ENCODE results near the gene FYCO1. TPM values are rescaled to one million over a fixed set of nuclear protein-coding genes. Genes with fewer than 3 reads are reported as not detected.

The FYCO1 gene
- polyA plus RNA-seq, 3 donors: 18.1 to 19.1 (median 18.9) TPM

DNA sequence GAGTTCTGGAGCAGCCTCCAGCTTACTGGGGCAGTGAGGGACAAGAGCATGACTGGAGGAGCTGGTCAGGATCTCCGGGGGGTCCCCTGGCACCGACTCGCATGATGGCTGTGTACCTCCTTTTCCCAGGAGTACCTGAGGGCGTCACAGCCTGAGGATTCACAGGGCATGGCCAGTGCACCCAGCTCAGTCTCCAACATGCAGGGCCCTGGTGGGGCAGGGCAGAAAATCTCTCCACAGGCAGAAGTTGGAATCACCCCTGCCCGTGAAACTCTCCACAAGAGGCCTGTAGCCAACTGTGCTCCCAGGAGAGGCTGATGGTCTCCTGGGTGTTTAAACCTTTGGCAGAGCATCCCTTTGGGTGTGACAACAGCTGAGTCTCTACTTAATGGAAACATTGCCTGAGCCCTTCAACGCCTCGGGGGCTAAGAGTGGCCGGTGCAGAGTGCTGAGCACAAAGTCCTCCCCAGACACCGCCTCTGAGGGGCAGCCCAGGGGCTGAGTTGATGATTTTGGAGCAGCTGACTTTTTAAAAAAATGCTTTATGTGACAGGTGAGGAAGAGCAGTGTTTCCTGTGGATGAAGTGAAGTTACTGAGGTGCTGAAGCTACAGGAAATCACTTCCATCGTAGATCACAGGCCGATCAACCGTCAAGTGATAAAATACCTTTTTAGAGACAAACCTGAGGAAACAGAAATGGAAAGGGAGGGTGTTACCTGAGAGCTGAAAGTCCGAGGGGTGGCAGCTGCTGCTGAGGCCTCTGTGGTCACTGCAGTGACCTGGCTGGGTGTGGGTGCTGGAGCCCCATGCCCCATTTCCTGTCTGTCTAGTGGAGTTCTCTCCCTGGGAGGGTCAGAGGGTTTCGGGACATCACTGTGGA lies 74.2 kb downstream of the FYCO1 start:
- DNase-seq: no peak

DNA sequence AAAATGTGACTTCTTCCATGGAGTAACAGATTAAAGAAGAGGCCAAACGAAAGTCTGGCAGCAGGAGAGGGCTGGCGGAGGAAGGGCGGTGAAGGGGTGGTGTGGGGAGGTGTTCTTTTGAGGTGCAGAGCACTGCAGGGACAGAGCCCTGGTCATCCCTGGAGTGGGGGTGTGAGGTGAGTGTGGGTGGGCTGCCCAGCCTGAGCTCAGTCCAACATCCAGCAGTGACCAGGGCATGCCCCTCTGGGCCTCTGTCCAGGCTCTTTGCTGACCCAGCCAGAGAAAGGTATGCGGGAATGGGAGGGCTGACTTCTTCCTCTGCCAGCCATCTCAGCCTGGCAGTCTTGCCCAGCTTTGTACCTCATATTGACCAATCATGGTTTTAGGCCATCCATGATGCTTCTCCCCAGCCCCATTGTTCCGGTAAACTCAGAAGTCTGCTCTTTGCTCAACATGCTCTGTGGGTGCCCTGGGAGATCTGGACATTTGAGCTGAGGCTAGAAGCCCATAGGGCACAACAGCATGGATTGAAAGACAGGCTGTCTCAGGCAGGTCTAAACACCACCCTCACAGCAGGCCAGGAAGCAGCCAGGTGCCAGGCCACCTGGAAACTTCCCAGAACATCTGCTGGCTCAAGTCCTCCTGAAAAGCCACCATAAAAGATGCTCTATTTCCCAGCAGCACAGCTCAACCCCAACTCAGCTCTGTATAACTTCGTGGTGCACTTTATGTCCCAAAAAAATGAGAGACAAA lies 78.3 kb downstream of the FYCO1 start:
- no peak for DNase-seq

DNA sequence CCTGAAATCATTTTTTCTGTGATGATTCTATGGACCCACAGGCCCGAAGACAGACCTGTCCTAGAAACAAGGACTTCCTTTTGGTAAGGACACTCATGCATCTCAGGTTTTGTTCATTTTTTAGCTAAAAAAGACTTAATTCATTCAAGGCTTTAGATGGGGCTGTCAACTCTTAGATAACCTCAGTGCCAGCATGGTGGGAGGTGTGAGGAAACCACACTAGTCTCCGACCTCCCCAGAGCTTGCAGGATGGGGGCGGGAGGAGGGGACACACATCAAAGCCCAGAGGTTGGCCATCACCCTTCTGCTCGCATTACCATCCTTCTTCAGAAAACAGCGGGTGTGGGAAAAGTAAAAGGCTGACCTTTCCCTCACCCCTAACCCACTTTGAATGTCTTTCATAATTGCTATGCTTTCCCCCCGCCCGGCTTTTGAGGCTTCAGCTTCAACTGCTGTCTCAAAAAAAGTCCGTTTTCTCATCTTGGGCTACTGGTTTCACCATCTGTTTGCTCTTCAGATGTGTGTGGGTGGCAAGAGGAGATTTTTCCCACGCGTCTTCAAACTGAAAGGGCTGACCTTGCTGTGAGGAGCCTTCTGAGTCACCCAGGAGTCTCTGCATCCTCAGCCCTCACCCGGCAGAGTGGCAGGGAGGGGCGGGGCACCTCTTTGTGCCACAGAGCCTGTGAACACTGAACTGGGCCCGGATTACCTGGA lies 79.9 kb downstream of the FYCO1 start:
- no peak for DNase-seq

DNA sequence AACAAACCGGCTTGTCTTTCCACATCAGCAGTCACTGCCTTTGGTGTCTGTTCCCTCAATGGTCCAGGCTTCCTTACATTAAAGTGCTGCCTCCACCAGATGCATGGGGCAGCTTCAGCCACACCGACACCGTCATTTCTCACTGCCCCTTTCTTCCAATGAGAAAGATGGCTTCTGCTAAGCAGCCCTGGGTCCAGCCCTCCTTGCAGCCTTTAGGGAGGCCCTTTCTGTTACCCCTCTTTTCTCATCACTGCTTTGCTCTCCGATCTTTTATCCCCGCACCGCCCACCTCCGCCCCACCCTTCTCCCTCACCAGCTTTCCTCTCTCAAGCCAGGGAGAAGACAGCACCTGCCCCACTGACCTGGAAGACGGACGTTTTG lies 80.6 kb downstream of the FYCO1 start:
- DNase-seq: no peak

DNA sequence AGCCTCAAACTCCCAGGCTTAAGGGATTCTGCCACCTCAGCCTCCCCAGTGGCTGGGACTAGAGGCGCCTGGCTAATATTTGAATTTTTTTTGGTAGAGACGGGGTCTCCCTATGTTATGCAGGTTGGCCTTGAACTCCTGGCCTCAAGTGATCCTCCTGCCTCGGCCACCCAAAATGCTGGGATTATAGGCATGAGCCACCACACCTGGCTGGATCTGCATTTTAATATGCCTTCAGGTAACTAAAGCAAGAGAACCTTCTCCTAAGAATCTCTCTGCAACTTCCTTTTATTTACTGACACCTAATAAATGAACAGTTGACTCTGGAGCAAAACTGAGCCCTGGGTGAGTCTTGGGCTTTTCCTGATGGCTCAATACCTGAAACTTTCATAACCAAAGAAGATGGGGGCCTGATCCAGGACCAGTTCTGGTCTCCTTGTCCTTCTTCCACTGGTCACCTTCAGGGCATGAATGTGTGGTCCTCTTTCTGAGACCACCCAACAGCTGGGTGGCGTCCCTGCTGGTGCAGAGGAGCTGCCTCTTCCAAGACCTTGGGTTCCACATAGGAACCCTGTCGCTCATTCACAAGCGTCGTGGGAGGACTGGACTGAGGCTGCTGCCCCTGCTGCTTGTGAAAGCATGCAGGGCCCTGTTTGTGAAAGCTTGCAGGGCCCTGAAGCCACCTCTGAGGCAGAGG lies 81.1 kb downstream of the FYCO1 start:
- DNase-seq: no peak

DNA sequence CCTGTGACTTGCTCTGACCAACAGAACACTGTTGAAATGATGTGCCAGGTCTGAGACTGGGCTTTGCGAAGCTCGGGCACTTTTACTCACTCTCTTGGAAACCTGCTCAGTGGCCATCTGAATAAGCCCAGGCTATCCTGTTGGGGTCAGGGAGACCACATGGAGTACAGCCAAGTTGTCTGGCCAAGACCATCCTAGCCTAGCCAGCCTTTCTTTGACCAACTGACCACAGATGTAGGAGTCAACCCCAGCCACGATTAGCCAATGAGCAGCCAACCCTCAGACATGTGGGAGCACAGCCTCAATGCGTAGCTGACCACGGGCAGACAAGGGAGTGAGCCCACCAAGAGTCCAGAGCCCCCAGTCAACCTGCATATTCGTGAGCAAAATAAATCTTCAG lies 83.2 kb downstream of the FYCO1 start:
- no peak for DNase-seq

DNA sequence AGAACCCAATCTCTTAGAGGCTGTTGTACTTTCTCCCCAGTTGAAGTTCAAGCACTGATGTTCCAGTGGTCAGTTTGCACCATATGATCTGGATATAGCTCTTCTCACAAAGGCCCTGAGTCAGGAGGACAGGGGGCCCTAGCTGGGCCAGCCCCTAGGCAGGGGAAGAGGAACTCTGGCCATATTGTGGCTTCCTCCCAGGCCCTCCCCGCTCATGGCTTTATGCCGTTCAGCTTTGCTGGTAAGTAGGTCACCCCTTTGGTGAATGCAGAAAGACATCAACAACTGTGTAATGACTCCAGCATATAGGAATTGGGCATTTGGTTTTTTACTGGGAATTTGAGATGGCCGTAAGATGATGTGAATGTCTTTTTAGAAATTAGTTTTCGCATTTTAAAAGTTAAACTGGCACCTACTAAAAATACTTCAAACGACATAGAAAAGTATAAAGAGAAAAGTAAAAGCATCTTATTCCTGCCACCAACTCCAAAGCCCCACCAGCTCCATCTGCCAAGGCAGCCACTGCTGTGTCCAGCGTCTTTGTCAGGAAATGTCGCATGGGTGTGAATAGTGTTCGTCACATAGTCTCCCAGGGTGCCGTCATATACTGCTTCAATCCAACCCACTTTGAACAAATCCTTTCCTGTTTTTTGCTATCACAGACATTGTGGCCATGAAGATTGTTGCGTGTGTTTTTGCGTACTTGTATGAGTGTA lies 84.0 kb downstream of the FYCO1 start:
- DNase-seq: no peak

DNA sequence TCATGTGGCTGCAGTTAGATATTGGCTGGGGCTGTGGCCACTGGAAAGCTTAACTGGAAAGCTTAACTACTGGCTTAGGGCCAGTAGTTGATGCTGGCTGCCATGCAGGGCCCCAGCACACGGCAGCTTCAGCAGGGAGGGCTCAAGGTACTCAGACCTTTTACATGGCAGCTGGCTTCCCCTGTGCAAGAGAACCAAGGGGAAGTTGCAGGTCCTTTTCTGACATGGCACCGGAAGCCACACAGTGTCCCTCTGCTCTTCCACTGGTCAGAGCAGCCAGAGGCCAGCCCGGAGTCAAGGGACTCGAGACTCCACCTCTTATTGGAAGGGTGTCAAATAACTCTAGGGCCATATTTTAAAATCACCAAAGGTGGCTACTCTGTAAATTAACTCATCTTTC lies 84.7 kb downstream of the FYCO1 start:
- DNase-seq: no peak

DNA sequence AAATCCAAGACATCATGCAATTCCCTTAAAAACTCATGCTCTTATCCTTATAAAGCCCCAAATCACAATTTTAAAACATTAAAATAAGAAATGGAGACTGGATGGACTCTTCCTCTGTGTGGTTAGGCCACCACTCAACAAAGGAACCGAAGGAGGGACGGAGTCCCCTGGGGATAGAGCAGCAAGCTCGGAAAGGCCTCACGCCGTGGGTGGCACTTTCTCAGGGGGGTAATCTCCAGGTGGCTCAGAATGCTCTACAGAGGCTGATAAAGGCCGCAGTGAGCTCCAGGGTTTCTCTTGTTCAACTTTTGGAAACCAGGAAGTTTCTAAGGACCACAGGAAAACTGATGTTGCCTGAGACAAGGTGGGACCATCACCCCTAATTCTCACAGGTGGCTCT lies 86.1 kb downstream of the FYCO1 start:
- DNase-seq: no peak

DNA sequence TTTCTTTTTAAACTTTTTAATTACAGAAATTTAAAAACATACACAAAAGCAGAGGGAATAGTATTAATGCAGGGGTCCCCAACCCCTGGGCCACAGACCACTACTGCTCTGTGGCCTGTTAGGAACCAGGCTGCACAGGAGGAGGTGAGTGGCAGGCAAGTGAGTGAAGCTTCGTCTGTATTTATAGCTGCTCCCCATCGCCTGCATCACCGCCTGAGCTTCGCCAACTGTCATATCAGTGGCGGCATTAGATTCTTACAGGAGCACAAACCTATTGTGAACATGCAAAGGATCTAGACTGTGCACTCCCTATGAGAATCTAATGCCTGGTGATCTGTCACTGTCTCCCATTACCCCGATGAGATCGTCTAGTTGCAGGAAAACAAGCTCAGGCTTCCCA lies 86.9 kb downstream of the FYCO1 start:
- DNase-seq: no peak

DNA sequence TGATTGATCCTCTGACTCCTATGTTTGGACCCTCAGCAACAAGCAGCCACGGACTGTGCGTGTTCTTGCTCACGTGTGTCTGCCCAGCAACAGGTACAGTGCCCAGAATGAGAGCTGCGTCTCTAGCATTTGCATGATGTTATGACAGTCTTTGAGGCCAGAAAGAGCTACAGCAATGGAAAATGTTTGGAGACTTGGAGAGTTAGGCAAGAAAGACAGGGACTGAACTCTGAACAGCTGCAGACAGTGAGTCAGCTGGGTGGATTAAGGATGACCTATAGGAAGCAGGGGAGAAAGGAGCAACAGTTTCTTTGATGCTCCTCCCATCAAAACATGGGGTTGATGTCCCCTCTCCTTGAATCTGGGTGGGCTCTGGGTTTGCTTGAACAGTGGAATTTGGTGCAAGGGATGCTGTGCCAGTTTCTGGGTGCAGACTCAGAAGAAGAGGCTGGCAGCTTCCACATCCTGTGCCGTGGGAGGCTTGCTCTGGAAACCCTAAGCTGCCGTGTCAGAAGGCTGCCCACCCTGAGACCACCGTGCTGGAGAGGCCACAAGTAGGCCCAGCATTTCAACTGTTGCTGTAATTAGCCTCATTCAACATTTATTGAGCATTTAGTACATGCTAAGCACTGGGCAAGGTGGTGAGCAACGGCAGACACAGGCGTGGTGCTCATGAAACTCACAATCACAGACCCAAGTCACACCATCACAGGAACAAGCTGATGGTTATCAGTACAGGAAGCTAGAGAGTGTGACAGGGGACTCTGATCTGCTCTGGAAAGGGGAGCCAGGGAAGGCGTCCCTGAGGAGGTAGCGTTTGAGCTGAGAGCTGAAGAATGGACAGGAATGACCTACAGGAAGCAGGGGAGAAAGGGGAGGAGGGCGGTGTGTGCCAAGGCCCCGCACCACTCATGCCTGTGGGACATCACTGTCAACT lies 87.6 kb downstream of the FYCO1 start:
- no peak for DNase-seq

DNA sequence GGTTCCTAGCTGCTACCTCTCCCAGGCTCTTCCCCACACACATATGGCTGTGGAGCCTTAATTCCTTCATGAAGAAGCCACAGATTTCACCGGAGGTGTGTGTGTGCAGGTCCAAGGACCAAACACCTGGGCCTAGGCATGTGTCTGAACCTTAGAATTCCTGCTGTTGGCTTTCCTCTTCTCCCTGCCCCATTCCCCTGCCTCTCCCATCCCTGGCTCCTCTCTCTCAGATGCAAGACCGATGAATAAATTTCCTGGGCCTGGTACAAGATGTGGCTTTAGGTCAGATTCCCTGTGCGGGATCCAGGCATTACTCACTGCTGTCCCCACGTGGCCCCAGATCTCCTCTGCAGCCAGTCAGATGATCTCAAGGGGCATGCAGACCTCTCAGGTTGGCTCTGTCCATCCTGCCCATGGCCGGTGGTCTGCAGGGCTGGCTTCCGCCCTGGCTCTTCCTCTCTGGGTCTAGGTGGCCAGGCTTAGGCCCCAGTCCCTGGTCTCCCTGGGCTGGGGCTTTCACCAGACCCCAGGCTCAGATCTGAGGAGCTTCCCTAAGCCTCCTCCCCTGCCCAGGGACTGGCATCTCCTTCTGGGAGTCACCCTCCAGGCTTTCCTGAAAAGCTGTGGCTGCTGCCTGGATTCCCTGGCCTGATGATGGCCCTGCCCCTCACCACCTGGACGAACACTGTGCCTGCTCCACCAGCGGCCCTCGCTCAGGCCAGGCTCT lies 88.8 kb downstream of the FYCO1 start:
- peak; percentile 9 for DNase-seq

DNA sequence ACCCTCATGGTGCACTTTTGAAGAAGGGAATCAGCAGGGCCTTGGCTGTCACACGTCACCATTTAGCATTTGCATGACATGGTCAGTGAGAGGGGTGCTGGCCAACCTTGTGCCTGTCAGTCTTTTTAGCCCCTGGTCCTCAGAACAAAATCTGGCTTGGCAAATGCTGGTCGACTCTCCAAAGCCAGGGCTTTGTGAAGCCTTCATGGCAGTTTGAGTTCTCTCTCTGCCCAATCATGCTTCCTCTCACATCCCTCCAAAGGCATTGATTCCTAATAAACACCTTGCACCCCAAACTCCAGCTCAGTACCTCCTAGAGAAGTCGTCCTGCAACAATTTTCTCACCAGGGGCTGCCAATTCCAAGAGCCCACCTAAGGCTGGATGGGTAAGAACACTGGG lies 89.9 kb downstream of the FYCO1 start:
- DNase-seq: no peak

DNA sequence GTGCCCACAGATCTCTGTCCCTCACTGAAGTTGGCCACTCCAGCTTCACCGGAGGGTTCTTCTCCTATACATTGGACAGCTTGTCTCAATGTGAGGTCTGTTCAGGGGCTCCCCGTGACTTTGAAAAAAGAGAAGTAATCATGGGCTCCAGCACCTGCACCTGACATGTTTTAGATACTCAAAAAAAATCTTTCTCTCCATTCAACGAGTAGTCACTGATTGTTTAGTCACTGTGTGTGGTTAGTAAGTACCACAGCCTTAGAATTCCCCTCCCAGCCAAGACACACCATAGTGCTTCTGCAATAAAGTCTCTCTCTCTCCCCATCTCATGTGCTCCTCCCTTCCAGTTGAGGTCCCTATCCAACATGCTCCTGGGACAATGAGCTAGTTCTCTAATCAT lies 90.7 kb downstream of the FYCO1 start:
- DNase-seq: no peak

DNA sequence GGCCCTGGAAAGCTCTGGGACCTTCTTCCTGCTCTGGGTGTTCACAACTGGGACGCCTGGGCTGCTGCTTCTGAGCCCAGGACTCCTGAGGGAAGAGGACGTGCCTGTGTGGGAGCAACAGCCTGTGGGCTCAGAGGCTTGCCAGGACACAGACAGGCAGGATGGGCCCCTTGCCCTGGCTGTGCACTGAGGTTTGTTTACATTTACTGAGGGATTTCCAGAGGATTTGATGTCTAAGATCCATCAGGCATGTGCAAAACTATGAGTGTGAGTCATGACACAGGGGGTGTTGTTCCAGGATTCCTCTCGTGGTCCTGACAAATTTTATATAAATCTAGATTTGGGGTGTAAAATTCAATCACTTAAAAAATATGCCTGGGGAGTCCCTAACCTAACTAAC lies 98.7 kb downstream of the FYCO1 start:
- DNase-seq: no peak

DNA sequence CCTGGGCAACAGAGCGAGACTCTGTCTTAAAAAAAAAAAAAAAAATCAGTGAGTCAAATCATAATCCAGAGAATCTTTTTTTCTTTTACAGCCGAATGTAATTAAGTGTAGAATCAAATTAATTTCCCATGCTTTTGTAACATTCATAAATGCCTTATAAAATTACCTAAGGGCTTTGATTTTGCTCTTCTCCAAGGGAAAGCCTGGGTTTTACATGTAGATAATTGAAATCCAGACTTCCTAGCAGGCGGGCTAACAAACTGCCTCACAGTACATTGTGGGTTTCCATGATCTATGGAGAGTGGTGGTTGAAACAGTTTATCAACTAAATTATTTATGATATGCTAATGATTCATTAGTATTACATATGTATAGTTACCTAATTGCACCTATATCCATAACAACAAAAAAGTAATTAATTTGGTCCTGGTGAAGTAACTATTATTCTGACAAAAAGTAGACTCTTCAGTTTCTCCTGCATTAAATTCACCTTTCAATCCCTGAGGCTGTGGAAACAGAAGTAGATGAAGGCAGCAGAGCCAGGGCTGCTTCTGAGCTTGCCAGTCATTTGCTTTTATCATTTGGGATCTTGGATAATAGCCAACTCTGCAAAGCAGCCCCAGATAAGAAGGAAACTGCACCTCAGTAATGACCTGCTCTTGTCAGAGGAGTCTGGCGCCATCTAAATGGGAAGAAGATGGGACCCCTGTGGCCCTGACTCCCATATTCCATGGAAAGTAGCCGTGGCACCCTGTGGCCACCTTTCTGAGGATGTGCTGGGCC lies 99.7 kb downstream of the FYCO1 start:
- no peak for DNase-seq

DNA sequence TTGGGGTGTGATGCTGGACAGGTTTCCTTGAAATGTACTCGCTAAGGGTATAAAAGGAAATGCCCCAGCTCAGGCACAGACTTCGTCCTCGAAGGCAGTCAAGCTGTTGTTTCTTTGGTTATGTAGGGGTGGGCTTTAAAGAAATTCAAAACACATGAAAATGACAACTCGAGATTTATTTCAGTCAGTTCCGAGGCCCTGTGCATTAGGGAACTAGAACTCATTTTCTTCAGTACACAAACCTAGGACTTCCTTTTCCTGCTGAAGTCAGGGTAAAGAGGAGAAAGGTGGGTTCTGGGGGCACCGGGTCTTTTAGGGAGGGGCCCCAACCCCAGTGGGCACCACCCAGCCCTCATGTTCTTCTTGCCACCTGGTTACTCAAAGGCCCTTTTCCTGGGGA lies 101.6 kb downstream of the FYCO1 start:
- no peak for DNase-seq

DNA sequence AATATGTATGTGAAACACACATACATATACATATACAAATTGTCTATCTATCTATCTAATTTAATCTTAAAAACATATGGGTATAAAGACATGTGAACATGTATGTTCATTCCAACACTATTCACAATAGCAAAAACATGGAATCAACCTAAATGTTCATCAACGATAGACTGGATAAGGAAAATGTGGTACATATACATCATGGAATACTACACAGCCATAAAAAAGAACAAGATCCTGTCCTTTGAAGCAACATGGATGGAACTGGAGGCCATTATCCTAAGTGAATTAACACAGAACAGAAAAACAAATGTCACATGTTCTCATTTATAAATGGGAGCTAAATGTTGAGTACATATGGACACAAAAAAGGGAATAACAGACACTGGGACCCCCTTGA lies 103.5 kb downstream of the FYCO1 start:
- no peak for DNase-seq

DNA sequence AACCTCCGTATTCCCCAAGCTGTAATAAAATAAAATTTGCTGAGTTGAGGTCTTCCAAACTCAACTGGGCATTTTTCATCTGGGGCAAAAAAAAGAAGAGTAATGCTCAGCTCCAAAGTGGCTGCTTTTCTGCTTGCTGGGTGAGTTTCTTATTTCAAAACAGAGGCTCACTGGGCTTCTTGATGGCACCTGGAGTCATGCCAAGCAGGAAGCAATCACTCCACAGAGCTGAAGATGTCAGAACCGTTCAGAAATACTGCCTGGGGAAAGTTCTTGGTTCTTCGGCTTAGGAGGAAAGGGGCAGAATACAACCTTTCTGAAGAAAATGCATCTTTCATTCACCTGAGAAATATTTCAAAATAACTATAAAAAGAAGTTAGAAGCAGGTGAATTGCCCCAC lies 105.2 kb downstream of the FYCO1 start:
- DNase-seq: peak; percentile 9
